Panc1 (cell line): ENCODE results near the gene LGALS1. TPM values are rescaled to one million over a fixed set of nuclear protein-coding genes. Genes with fewer than 3 reads are reported as not detected.

ENCODE experiments used
- ATAC-seq: fragments of 200-7000 bp; cut with Tn5 transposase; 2 replicates; pipeline ENCODE4 v1.9.1; 2020; ENCODE audit warnings: mild to moderate bottlenecking, moderate library complexity
- BruUV-seq: library from RNA; stranded (reverse); fragments of 400-500 nt; replicated peaks from 2 replicates; lab custom pipeline; 2021; lab: Mats Ljungman, UMichigan
- CTCF ChIA-PET: fragments of 300-600 bp; sonication (Branson Sonifier 250); formaldehyde crosslinking; loops from one replicate; lab custom pipeline; 2022; ENCODE audit warnings: antibody characterized with exemption; lab: Charles Lee
- POLR2A ChIA-PET: fragments of 300-600 bp; sonication (Branson Sonifier 250); formaldehyde crosslinking; loops from one replicate; lab custom pipeline; 2022; ENCODE audit warnings: antibody characterized with exemption; lab: Charles Lee
- DNase-seq: peaks from one replicate; pipeline ENCODE4 v3.0.0-alpha.2; 2010; ENCODE audit warnings: low read depth, low spot score
- H3K27ac ChIP-seq: 2 replicates; pipeline ENCODE4 v1.5.1; 2011; ENCODE audit warnings: mild to moderate bottlenecking, low read length, inconsistent platforms
- H3K27me3 ChIP-seq: fragments of 200-500 bp; sonication (Bioruptor generic); 2 replicates; pipeline ENCODE4 v1.6.0; 2014; ENCODE audit warnings: low read length, inconsistent platforms; ENCODE audit not compliant: control insufficient read depth, insufficient read depth
- H3K36me3 ChIP-seq: fragments of 200-500 bp; sonication (Bioruptor generic); 2 replicates; pipeline ENCODE4 v1.5.1; 2014; ENCODE audit warnings: inconsistent platforms, mild to moderate bottlenecking, low read length, moderate library complexity; ENCODE audit not compliant: control insufficient read depth, insufficient read depth
- H3K4me1 ChIP-seq: 2 replicates; pipeline ENCODE4 v1.5.1; 2011; ENCODE audit warnings: inconsistent platforms, mild to moderate bottlenecking, low read length, moderate library complexity; ENCODE audit not compliant: control insufficient read depth, insufficient read depth
- H3K4me3 ChIP-seq, 2 experiments: 2 replicates each; pipeline ENCODE4 v1.5.1; 2011 to 2012; ENCODE audit warnings: low read depth in 2 of 2, low read length in 2 of 2, mild to moderate bottlenecking in 2 of 2, inconsistent platforms in 1 of 2, moderate library complexity in 1 of 2
- H3K9me3 ChIP-seq: fragments of 200-500 bp; sonication (Bioruptor generic); 2 replicates; pipeline ENCODE4 v1.5.1; 2014; ENCODE audit warnings: low read depth, mild to moderate bottlenecking, inconsistent platforms, low read length, moderate library complexity; ENCODE audit not compliant: control insufficient read depth, insufficient read depth
- POLR2AphosphoS5 ChIP-seq: IDR thresholded peaks from 2 replicates; pipeline ENCODE4 v1.6.1; 2012; ENCODE audit warnings: mild to moderate bottlenecking, low read depth, low read length, moderate library complexity
- SIN3A ChIP-seq: IDR thresholded peaks from 2 replicates; pipeline ENCODE4 v1.6.1; 2012; ENCODE audit warnings: low read depth, mild to moderate bottlenecking, low read length, moderate library complexity, borderline replicate concordance; ENCODE audit not compliant: insufficient read depth
- TCF7L2 ChIP-seq: IDR thresholded peaks from 2 replicates; pipeline ENCODE4 v1.6.1; 2011; ENCODE audit warnings: mild to moderate bottlenecking, low read depth, low read length, inconsistent platforms
- in situ Hi-C: cut with HindIII; loops from 2 replicates; pipeline ENCODE4 v1.10.0; 2016; ENCODE audit warnings: low sequenced_read_pairs, low pct_unique_long_range_greater_than_20kb
- intact Hi-C: fragments of 100-400 bp; cut with micrococcal nuclease; formaldehyde crosslinking; loops from one replicate; pipeline ENCODE4 v1.10.0; 2022; ENCODE audit not compliant: unreplicated experiment
- total RNA-seq: library from RNA; stranded (reverse); gene quantifications from one replicate; pipeline ENCODE4 v1.2.1, GENCODE V29; 2021; ENCODE audit not compliant: unreplicated experiment
- TF ChIP-seq, protein P1 (sequence below), 2 experiments: IDR thresholded peaks; 2 replicates each; pipeline ENCODE4 v1.6.1; 2011 to 2012; ENCODE audit warnings: low read depth in 2 of 2, control low read depth in 1 of 2, low read length in 1 of 2, mild to moderate bottlenecking in 1 of 2, moderate library complexity in 1 of 2; ENCODE audit not compliant: insufficient read depth in 1 of 2
- TF ChIP-seq, protein P2 (sequence below): fragments of 450-650 bp; IDR thresholded peaks from 2 replicates; pipeline ENCODE4 v1.5.1; 2017; ENCODE audit warnings: mild to moderate bottlenecking

Gene LGALS1
- total RNA-seq, 1 experiment from 2014 or later: 1,518 TPM

GRCh38 chr22:37632174-37633088 lies 43.0 kb upstream of the LGALS1 start:
- Histone ChIP-seq H3K27me3 (no peaks in the 10 kb centered on the region), H3K27ac (no peak overlapping the region), H3K9me3 (no peaks in the 10 kb centered on the region), H3K36me3 (no peaks in the 10 kb centered on the region), H3K4me1 (peaks cover 19% of the 10 kb centered on the region), H3K4me3 (no peak overlapping the region)
- ATAC-seq (no peak), DNase-seq (no peak)
- intact Hi-C loops: no loop called here
- TF ChIP-seq POLR2AphosphoS5 (no peak), TCF7L2 (no peak), SIN3A (no peak)
- TF ChIP-seq, protein P1, sequence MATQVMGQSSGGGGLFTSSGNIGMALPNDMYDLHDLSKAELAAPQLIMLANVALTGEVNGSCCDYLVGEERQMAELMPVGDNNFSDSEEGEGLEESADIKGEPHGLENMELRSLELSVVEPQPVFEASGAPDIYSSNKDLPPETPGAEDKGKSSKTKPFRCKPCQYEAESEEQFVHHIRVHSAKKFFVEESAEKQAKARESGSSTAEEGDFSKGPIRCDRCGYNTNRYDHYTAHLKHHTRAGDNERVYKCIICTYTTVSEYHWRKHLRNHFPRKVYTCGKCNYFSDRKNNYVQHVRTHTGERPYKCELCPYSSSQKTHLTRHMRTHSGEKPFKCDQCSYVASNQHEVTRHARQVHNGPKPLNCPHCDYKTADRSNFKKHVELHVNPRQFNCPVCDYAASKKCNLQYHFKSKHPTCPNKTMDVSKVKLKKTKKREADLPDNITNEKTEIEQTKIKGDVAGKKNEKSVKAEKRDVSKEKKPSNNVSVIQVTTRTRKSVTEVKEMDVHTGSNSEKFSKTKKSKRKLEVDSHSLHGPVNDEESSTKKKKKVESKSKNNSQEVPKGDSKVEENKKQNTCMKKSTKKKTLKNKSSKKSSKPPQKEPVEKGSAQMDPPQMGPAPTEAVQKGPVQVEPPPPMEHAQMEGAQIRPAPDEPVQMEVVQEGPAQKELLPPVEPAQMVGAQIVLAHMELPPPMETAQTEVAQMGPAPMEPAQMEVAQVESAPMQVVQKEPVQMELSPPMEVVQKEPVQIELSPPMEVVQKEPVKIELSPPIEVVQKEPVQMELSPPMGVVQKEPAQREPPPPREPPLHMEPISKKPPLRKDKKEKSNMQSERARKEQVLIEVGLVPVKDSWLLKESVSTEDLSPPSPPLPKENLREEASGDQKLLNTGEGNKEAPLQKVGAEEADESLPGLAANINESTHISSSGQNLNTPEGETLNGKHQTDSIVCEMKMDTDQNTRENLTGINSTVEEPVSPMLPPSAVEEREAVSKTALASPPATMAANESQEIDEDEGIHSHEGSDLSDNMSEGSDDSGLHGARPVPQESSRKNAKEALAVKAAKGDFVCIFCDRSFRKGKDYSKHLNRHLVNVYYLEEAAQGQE (IDR thresholded peaks at IDR 0.05; ENCODE audit: insufficient read depth in 1 of 2, low read depth in 2 of 2, low read length in 1 of 2): no peak
- TF ChIP-seq, protein P2, sequence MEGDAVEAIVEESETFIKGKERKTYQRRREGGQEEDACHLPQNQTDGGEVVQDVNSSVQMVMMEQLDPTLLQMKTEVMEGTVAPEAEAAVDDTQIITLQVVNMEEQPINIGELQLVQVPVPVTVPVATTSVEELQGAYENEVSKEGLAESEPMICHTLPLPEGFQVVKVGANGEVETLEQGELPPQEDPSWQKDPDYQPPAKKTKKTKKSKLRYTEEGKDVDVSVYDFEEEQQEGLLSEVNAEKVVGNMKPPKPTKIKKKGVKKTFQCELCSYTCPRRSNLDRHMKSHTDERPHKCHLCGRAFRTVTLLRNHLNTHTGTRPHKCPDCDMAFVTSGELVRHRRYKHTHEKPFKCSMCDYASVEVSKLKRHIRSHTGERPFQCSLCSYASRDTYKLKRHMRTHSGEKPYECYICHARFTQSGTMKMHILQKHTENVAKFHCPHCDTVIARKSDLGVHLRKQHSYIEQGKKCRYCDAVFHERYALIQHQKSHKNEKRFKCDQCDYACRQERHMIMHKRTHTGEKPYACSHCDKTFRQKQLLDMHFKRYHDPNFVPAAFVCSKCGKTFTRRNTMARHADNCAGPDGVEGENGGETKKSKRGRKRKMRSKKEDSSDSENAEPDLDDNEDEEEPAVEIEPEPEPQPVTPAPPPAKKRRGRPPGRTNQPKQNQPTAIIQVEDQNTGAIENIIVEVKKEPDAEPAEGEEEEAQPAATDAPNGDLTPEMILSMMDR: no peak
- ChIA-PET POLR2A (no interaction called here), CTCF (interaction anchor here (0.6 kb wide), 1 partner anchor 50 kb away, joined by 3 read pairs; no protein-coding TSS in a partner anchor)
- BruUV-seq: no TSS peak
- in situ Hi-C loops: no loop called here

DNA sequence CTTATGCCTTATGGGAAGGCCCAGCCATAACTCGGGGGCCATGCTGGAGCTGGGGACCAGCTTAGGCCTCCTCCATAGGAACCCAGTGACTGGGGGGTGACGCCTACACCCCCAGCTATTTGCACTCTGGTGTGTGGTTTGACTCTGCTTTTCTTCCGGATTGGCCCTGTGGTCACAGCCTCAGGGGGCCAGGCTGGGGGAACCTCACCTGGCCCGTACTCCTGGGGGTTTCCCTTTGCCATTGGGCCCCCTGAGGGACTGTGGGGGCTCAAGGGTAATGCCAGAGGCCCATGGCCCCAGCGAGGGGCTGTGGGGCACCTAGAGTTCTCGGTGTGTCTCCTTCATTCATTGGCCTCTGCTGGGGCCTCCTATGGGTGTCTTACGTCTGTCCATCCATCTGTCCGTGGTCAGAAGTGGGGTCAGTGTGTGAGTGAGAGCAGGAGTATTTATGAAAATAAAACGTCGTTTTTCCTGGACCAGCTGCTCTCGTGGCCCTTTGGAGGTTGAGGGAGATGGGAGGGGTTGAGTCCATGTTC lies 42.3 kb upstream of the LGALS1 start:
- H3K4me1 ChIP-seq: peaks cover 19% of the 10 kb centered on the region
- ATAC-seq: peak; percentile 2; the same call in 1 of the 2 replicates
- H3K4me3 ChIP-seq: no peak overlapping the region
- in situ Hi-C loops (no loop called here), intact Hi-C loops (no loop called here)
- no peaks in the 10 kb centered on the region for H3K36me3 ChIP-seq
- no peak for DNase-seq
- no TSS peak for BruUV-seq
- CTCF ChIA-PET: no interaction called here
- POLR2A ChIA-PET: no interaction called here
- TF ChIP-seq POLR2AphosphoS5 (no peak), SIN3A (no peak), TCF7L2 (no peak)
- TF ChIP-seq, protein P2: no peak
- TF ChIP-seq, protein P1 (IDR thresholded peaks at IDR 0.05; ENCODE audit: insufficient read depth in 1 of 2, low read depth in 2 of 2, low read length in 1 of 2): no peak
- no peaks in the 10 kb centered on the region for H3K9me3 ChIP-seq
- no peak overlapping the region for H3K27ac ChIP-seq
- no peaks in the 10 kb centered on the region for H3K27me3 ChIP-seq
